Neuronal stem cell (in vitro differentiated cells): ENCODE results near the gene HIPK2.

Experiments
- DNase-seq: peaks from one replicate; pipeline ENCODE4 v3.0.0-alpha.2; 2013; ENCODE audit warnings: low spot score
- H2AFZ ChIP-seq: one replicate; pipeline ENCODE4 v1.6.1; 2013; ENCODE audit warnings: mild to moderate bottlenecking, low read length, inconsistent platforms
- H2AK5ac ChIP-seq: 2 replicates; pipeline ENCODE4 v1.6.1; 2013; ENCODE audit warnings: low read depth, mild to moderate bottlenecking, inconsistent platforms, low read length, moderate library complexity, mixed read lengths
- H2BK120ac ChIP-seq: 2 replicates; pipeline ENCODE4 v1.6.1; 2013; ENCODE audit warnings: low read depth, mild to moderate bottlenecking, inconsistent platforms, low read length, moderate library complexity, mixed read lengths
- H2BK12ac ChIP-seq: one replicate; pipeline ENCODE4 v1.6.1; 2013; ENCODE audit warnings: low read length, inconsistent platforms
- H2BK15ac ChIP-seq: 2 replicates; pipeline ENCODE4 v1.6.1; 2013; ENCODE audit warnings: mild to moderate bottlenecking, low read length, inconsistent platforms, mixed read lengths
- H2BK5ac ChIP-seq: one replicate; pipeline ENCODE4 v1.6.1; 2013; ENCODE audit warnings: inconsistent platforms, mild to moderate bottlenecking, low read length, moderate library complexity
- H3K14ac ChIP-seq: one replicate; pipeline ENCODE4 v1.6.1; 2013; ENCODE audit warnings: low read length, inconsistent platforms
- H3K18ac ChIP-seq: 2 replicates; pipeline ENCODE4 v1.6.1; 2013; ENCODE audit warnings: low read length, inconsistent platforms
- H3K23ac ChIP-seq: 2 replicates; pipeline ENCODE4 v1.6.1; 2013; ENCODE audit warnings: low read depth, mild to moderate bottlenecking, mixed read lengths, low read length, inconsistent platforms; ENCODE audit not compliant: poor library complexity
- H3K27ac ChIP-seq: replicated peaks from 3 replicates; pipeline ENCODE4 v1.5.1; 2013; ENCODE audit warnings: low read length, inconsistent platforms
- H3K27me3 ChIP-seq, 3 experiments: 2 replicates each; pipeline ENCODE4 v1.6.1; 2013; ENCODE audit warnings: low read length in 3 of 3, mild to moderate bottlenecking in 2 of 3, inconsistent platforms in 1 of 3, low read depth in 1 of 3, mixed read lengths in 1 of 3, moderate library complexity in 1 of 3; ENCODE audit not compliant: control insufficient read depth in 3 of 3, insufficient read depth in 3 of 3
- H3K36me3 ChIP-seq, 2 donors: replicated peaks in 1 of 2; 2 replicates each; pipeline ENCODE4 v1.6.1; 2013; ENCODE audit warnings: low read length in 2 of 2; ENCODE audit not compliant: control insufficient read depth in 2 of 2, insufficient read depth in 2 of 2
- H3K4ac ChIP-seq: 2 replicates; pipeline ENCODE4 v1.6.1; 2013; ENCODE audit warnings: inconsistent platforms, mild to moderate bottlenecking, low read length, moderate library complexity
- H3K4me1 ChIP-seq, 2 donors: 1 replicate in 1 of 2; 2 replicates in 1 of 2; pipeline ENCODE4 v1.6.1; 2013; ENCODE audit warnings: low read length in 2 of 2, low read depth in 1 of 2; ENCODE audit not compliant: control insufficient read depth in 2 of 2, insufficient read depth in 1 of 2
- H3K4me2 ChIP-seq: one replicate; pipeline ENCODE4 v1.6.1; 2013; ENCODE audit warnings: mild to moderate bottlenecking, low read length, inconsistent platforms; ENCODE audit not compliant: insufficient read depth, poor library complexity, severe bottlenecking
- H3K4me3 ChIP-seq, 2 donors: 2 replicates each; pipeline ENCODE4 v1.5.1; 2013; ENCODE audit warnings: low read length in 2 of 2, mild to moderate bottlenecking in 2 of 2, inconsistent platforms in 1 of 2, moderate library complexity in 1 of 2
- H3K79me1 ChIP-seq: one replicate; pipeline ENCODE4 v1.6.1; 2013; ENCODE audit warnings: low read depth, mild to moderate bottlenecking, inconsistent platforms, low read length, moderate library complexity
- H3K9ac ChIP-seq: one replicate; pipeline ENCODE4 v1.6.1; 2013; ENCODE audit warnings: mild to moderate bottlenecking, low read depth, low read length, inconsistent platforms; ENCODE audit not compliant: poor library complexity
- H3K9me3 ChIP-seq, 2 donors: replicated peaks in 1 of 2; 2 replicates each; pipeline versions ENCODE3 to v1.6.1; 2013; ENCODE audit warnings: low read length in 2 of 2, mild to moderate bottlenecking in 2 of 2, inconsistent platforms in 1 of 2, low read depth in 1 of 2, mixed read lengths in 1 of 2, moderate library complexity in 1 of 2; ENCODE audit not compliant: control insufficient read depth in 2 of 2, insufficient read depth in 1 of 2
- H4K8ac ChIP-seq: one replicate; pipeline ENCODE4 v1.6.1; 2013; ENCODE audit warnings: low read depth, mild to moderate bottlenecking, inconsistent platforms, low read length, moderate library complexity
- H4K91ac ChIP-seq: one replicate; pipeline ENCODE4 v1.6.1; 2013; ENCODE audit warnings: low read length, low read depth, mild to moderate bottlenecking, inconsistent platforms; ENCODE audit not compliant: poor library complexity
- WGBS, 2 donors: extraction: QIAGEN DNeasy Blood & Tissue Kit; methylation state at CpG; one replicate each; pipeline ENCODE4 v1.1.7; 2013; ENCODE audit warnings: missing lambda C conversion rate in 2 of 2, mixed read lengths in 1 of 2; ENCODE audit not compliant: insufficient read length in 2 of 2, insufficient replicate concordance in 1 of 2; ENCODE audit errors: extremely low coverage in 2 of 2; 5-methylcytosine and 5-hydroxymethylcytosine counted together

HIPK2 gene

GRCh38 chr7:139695588-139695987 is 82.2 kb downstream of the HIPK2 start:
- Histone ChIP-seq H4K91ac (no peak overlapping the region), H3K4ac (no peak overlapping the region), H3K23ac (no peak overlapping the region), H4K8ac (no peak overlapping the region), H2AK5ac (no peak overlapping the region), H2BK12ac (no peak overlapping the region), H3K4me3 (no peak overlapping the region), H3K27me3 (no peaks in the 10 kb centered on the region), H2BK15ac (no peak overlapping the region), H3K79me1 (peaks cover 3% of the 10 kb centered on the region), H2AFZ (no peak overlapping the region), H3K4me2 (no peak overlapping the region), H3K9me3 (no peaks in the 10 kb centered on the region), H3K4me1 (peaks cover 0 to 7% of the 10 kb centered on the region in 2 donors), H2BK120ac (no peak overlapping the region), H3K27ac (no peak overlapping the region), H3K9ac (no peak overlapping the region), H3K14ac (no peak overlapping the region), H3K18ac (no peak overlapping the region), H3K36me3 (peaks cover 0 to 25% of the 10 kb centered on the region in 2 donors), H2BK5ac (no peak overlapping the region)
- WGBS, 2 donors, result no CpG with 5 or more reads among the region's 1 CpG
- no peak for DNase-seq

- no peaks in the 10 kb centered on the region for H3K27me3 ChIP-seq
- WGBS, 2 donors, result no CpG with 5 or more reads among the region's 14 CpGs
- no peak overlapping the region for H3K27ac ChIP-seq
- no peak overlapping the region for H3K18ac ChIP-seq
- H3K14ac ChIP-seq, result no peak overlapping the region
- H2AFZ ChIP-seq, result no peak overlapping the region
- H3K23ac ChIP-seq, result no peak overlapping the region
- H2BK12ac ChIP-seq, result no peak overlapping the region
- H3K9ac ChIP-seq, result no peak overlapping the region
- H3K9me3 ChIP-seq, result no peaks in the 10 kb centered on the region
- no peak overlapping the region for H2BK5ac ChIP-seq
- H4K91ac ChIP-seq, result no peak overlapping the region
- no peak overlapping the region for H2BK15ac ChIP-seq
- peaks cover 0 to 29% of the 10 kb centered on the region in 2 donors for H3K36me3 ChIP-seq
- no peak overlapping the region for H3K4ac ChIP-seq
- no peak overlapping the region for H2BK120ac ChIP-seq
- H4K8ac ChIP-seq, result no peak overlapping the region
- no peak for DNase-seq
- peaks cover 3% of the 10 kb centered on the region for H3K79me1 ChIP-seq
- peaks cover 0 to 5% of the 10 kb centered on the region in 2 donors for H3K4me1 ChIP-seq
- H2AK5ac ChIP-seq, result no peak overlapping the region
- H3K4me3 ChIP-seq, result no peak overlapping the region
- H3K4me2 ChIP-seq, result no peak overlapping the region
These were observed 82.7 kb downstream of the HIPK2 start for GRCh38 chr7:139695051-139695450.

- Histone ChIP-seq H2BK12ac (no peak overlapping the region), H3K14ac (no peak overlapping the region), H2BK120ac (no peak overlapping the region), H4K91ac (no peak overlapping the region), H2BK15ac (no peak overlapping the region), H3K4ac (no peak overlapping the region), H3K4me1 (peaks cover 0 to 4% of the 10 kb centered on the region in 2 donors), H2BK5ac (no peak overlapping the region), H3K4me3 (no peak overlapping the region), H3K27ac (no peak overlapping the region), H3K9ac (no peak overlapping the region), H3K4me2 (no peak overlapping the region), H2AK5ac (no peak overlapping the region), H3K18ac (no peak overlapping the region), H3K23ac (no peak overlapping the region), H3K36me3 (peaks cover 0 to 34% of the 10 kb centered on the region in 2 donors), H4K8ac (no peak overlapping the region), H2AFZ (no peak overlapping the region), H3K27me3 (no peaks in the 10 kb centered on the region), H3K9me3 (no peaks in the 10 kb centered on the region), H3K79me1 (no peaks in the 10 kb centered on the region)
- no peak for DNase-seq
- no CpG with 5 or more reads among the region's 8 CpGs for WGBS, 2 donors
These were observed 83.5 kb downstream of the HIPK2 start for GRCh38 chr7:139694389-139694676.

DNA sequence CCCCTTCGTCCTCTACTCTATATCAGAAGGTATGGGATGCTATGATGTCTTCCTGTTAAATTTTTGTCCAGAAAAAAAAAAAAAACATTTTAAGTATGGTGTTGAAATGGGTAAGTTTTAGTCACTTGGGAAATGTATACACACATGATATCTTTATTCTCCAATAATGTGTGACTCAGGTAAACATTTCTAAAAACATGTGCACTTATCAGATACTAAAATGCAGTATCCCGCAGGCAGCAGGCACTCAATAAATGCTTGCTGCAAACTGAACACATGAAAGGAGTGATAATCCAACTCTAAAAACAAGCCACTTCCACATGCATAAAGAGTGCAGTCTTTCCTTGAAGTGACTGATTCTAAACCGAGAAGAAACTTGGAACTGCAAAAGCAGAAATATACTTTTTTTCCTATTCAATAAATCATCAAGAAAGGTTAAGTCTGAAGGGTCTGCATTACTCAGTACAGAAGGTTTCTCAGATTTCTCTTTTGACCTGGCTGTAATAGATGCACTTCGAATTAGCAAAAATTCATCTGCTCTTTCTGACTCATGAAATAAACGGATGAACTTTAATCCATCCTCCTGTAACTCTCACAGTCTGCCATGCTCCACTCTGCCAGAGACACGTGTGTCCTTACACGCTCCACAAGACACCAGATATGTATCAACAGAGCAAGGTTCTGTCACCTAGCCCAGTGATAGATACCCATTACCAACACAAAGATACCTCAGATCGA is 84.0 kb downstream of the HIPK2 start:
- Histone ChIP-seq H3K9me3 (no peaks in the 10 kb centered on the region), H3K36me3 (peaks cover 0 to 40% of the 10 kb centered on the region in 2 donors), H2BK5ac (no peak overlapping the region), H3K27me3 (no peaks in the 10 kb centered on the region), H2BK15ac (no peak overlapping the region), H2AFZ (no peak overlapping the region), H4K91ac (no peak overlapping the region), H2BK120ac (no peak overlapping the region), H3K4me2 (no peak overlapping the region), H4K8ac (no peak overlapping the region), H3K4me1 (peaks cover 0 to 4% of the 10 kb centered on the region in 2 donors), H3K27ac (no peak overlapping the region), H3K4ac (no peak overlapping the region), H3K14ac (no peak overlapping the region), H2AK5ac (no peak overlapping the region), H3K23ac (no peak overlapping the region), H3K4me3 (no peak overlapping the region), H3K9ac (no peak overlapping the region), H3K18ac (no peak overlapping the region), H2BK12ac (no peak overlapping the region), H3K79me1 (no peaks in the 10 kb centered on the region)
- WGBS, 2 donors, result no CpG with 5 or more reads among the region's 8 CpGs
- no peak for DNase-seq
